ENCODE results near the gene SLC44A5. TPM values are rescaled to one million over a fixed set of nuclear protein-coding genes. Genes with fewer than 3 reads are reported as not detected.
"Not testable (repeated sequence)": the region's sequence is repeated elsewhere in the genome, so short reads cannot be mapped to it uniquely, and the experiment has no call there.

Gene SLC44A5
- total RNA-seq, 1 donor from 2014 or later, result 0.62 TPM

- ATAC-seq (ENCODE audit: poor library complexity); intact Hi-C loops (cut with DNase I); DNase-seq: not testable (repeated sequence)
Measured at GRCh38 chr1:75263616-75264015, 347.3 kb downstream of the SLC44A5 start.

- ATAC-seq (ENCODE audit: poor library complexity); DNase-seq; intact Hi-C loops (cut with DNase I): not testable (repeated sequence)
Measured at GRCh38 chr1:75261946-75262345, 349.0 kb downstream of the SLC44A5 start.

GRCh38 chr1:75258351-75258750 is 352.6 kb downstream of the SLC44A5 start:
- ATAC-seq (ENCODE audit: poor library complexity) (no peak), DNase-seq (no peak)
- intact Hi-C loops (cut with DNase I), result no loop called here

GRCh38 chr1:75257424-75257823 is 353.5 kb downstream of the SLC44A5 start:
- intact Hi-C loops (cut with DNase I), result no loop called here
- no peak for DNase-seq
- ATAC-seq (ENCODE audit: poor library complexity), result no peak

DNA sequence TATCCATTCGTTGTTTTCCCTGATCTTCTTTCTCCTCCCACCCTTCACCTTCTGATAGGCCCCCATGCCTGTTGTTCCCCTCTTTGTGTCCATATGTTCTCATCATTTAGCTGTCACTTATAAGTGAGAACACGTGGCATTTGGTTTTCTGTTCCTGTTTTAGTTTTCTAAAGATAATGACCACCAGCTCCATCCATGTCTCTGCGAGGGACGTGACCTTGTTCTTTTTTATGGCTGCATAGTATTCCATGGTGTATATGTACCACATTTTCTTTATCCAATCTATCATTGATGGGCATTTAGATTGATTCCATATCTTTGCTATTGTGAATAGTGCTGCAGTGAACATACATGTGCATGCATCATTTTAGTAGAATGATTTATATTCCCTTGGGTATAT is 360.8 kb downstream of the SLC44A5 start:
- ATAC-seq (ENCODE audit: poor library complexity); intact Hi-C loops (cut with DNase I); DNase-seq: not testable (repeated sequence)

DNA sequence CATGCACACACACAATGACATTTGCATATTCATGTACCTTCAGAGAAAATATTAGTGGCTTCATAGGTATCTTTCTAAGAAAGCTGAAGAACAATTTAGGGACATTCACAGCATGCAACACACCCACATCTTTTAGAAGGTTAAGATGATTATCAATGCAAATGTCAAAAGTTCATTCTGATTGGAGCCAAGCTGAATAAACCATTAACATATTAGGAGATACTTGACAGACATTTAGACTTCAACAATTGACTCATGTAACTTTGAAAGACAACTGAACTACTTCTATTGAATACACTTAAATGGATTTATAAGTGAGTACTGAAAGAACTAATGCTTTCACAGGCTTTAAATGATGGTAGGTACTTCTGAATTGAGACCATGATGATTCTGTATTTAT is 365.7 kb downstream of the SLC44A5 start:
- no peak for ATAC-seq (ENCODE audit: poor library complexity)
- intact Hi-C loops (cut with DNase I), result no loop called here
- DNase-seq, result no peak

DNA sequence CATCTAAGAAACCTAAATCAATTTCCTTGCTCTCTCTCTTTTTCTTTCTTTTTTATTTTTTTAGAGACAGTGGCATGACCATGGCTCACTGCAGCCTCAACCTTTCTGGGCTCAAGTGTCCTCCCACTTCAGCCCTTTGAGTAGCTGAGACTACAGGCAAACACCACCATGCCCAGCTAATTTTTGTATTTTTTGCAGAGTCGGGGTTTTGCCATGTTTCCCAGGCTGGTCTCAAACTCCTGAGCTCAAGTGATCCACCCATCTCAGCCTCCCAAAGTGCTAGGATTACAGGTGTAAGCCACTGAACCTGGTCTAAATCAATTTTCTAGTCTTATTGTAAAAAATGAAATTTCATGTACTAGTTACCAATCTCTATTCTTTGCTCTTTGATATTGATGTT is 367.8 kb downstream of the SLC44A5 start:
- intact Hi-C loops (cut with DNase I), result no loop called here
- ATAC-seq (ENCODE audit: poor library complexity), result no peak
- DNase-seq, result no peak

DNA sequence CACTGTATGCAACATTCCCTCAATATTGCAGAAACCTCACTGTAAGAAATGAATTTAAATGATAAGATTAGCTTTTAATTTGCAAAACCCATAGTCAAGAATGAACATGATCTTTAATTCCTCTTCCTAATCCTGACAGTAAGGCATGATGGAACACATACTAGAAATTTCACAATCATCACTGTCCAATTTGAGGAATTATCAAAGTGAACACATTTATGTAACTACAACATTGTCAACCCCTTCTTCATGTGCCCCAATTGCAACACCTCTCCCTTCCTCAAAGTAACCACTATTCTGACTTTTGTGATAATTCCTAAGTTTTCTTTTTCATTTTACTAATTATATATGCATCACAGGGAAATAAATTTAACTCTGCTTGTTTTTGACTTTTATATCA is 373.6 kb downstream of the SLC44A5 start:
- intact Hi-C loops (cut with DNase I), result no loop called here

DNA sequence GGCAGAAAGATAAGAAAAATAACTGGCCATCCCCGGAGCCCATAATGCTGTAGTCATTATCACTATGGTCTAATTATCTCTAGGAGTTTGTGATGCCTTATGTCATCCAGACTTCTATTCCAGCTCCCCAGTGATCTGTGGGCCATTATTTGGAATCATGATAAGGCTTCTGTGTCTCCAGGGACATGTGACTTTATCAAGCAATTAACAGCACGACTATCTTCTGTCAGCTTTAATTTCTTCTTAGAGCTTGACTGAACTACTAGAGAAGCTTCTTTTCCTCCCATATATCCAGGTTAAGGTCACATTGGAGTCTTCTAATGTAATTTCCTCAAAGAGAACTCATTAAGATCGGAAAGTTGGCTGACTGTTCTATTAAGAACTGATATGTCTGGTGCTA is 376.4 kb downstream of the SLC44A5 start:
- no peak for DNase-seq
- no peak for ATAC-seq (ENCODE audit: poor library complexity)
- intact Hi-C loops (cut with DNase I), result no loop called here

More for the DNA sequence above, 373.6 kb downstream of the SLC44A5 start:
- DNase-seq, result no peak
- no peak for ATAC-seq (ENCODE audit: poor library complexity)

DNA sequence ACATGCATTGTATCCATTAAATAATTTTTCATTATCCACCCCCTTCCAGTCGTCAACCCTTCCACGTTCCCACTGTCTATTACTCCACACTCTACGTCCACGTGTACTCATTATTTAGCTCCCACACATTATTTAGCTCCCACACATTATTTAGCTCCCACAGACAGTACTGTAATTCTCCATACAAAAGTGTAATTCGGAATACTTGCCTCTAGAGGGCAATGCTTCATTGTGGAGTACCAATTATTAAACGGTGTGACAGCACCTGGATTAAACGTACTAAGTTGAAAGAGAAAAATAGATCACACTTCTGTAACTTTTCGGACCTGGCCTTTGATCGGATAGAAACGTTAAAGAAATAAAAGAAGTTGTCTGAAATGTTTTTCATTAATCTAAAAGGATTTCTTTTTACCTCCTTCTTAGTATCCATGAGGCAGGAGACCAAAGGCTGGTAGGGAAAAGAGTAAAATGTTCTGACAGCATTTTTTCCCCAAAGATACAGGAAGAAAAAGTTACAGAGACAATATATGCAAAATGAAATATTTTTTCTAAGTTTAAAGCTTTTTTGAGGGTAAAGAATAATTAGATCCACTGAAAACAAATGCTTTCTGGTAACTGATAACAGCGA is 377.5 kb downstream of the SLC44A5 start:
- DNase-seq (no peak), ATAC-seq (ENCODE audit: poor library complexity) (no peak)
- intact Hi-C loops (cut with DNase I), result no loop called here

DNA sequence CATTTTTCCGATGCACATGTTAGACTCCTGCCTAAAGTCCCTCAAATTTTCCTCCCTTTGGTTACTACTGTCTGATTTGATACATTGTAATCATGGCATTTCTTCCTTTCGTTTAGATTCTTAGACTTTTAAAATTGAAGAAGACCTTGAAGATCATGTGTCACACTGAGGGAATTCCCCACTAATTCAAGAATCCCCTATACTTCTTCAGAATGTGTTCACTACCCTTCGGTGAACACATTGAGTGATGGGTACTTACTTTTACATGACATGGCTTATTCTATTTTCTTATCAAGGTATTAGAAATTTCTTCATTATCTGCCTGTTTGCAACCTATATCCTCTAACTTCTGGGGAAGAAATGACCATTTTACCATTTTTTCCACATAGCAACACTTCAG is 390.8 kb downstream of the SLC44A5 start:
- DNase-seq (no peak), ATAC-seq (ENCODE audit: poor library complexity) (no peak)
- intact Hi-C loops (cut with DNase I), result no loop called here

GRCh38 chr1:75214017-75214416 is 396.9 kb downstream of the SLC44A5 start:
- intact Hi-C loops (cut with DNase I), result no loop called here
- DNase-seq, result no peak
- ATAC-seq (ENCODE audit: poor library complexity), result no peak

GRCh38 chr1:75211648-75212047 is 399.3 kb downstream of the SLC44A5 start:
- ATAC-seq (ENCODE audit: poor library complexity) (no peak), DNase-seq (no peak)
- intact Hi-C loops (cut with DNase I), result no loop called here

- no peak for ATAC-seq (ENCODE audit: poor library complexity)
- no peak for DNase-seq
- intact Hi-C loops (cut with DNase I), result no loop called here
Measured at GRCh38 chr1:75208862-75209261, 402.1 kb downstream of the SLC44A5 start.

GRCh38 chr1:75203415-75204277 is 407.3 kb downstream of the SLC44A5 start:
- intact Hi-C loops (cut with DNase I), result no loop called here
- no peak for ATAC-seq (ENCODE audit: poor library complexity)
- DNase-seq, result no peak

GRCh38 chr1:75202751-75203150 is 408.2 kb downstream of the SLC44A5 start:
- ATAC-seq (ENCODE audit: poor library complexity) (no peak), DNase-seq (no peak)
- intact Hi-C loops (cut with DNase I), result no loop called here

- ATAC-seq (ENCODE audit: poor library complexity) (no peak), DNase-seq (no peak)
- intact Hi-C loops (cut with DNase I), result loop anchor here (5.0 kb wide), 1 partner anchor 426 kb away; no protein-coding TSS in a partner anchor
Measured at GRCh38 chr1:75198761-75199160, 412.2 kb downstream of the SLC44A5 start.

DNA sequence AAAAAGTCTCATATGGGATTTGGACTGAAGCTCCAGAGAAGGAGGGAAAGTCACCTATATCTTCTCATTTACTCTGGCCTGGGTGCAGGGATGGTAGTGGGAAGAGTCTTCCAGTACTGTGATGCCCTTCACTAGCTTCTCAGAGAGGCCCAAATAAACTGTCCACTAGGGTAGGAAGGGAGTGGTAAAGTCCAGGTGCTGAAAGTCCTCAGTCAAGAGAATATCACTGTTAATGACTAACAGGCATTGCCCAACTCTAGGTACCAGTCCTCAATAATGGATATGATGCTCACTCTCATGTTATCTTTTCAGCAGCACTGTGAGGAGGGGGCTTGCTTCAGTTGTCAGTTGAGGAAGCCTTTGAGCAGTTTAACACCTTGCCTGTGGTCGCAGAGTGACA is 412.8 kb downstream of the SLC44A5 start:
- intact Hi-C loops (cut with DNase I), result loop anchor here (5.0 kb wide), 1 partner anchor 426 kb away; no protein-coding TSS in a partner anchor
- ATAC-seq (ENCODE audit: poor library complexity) (no peak), DNase-seq (no peak)

DNA sequence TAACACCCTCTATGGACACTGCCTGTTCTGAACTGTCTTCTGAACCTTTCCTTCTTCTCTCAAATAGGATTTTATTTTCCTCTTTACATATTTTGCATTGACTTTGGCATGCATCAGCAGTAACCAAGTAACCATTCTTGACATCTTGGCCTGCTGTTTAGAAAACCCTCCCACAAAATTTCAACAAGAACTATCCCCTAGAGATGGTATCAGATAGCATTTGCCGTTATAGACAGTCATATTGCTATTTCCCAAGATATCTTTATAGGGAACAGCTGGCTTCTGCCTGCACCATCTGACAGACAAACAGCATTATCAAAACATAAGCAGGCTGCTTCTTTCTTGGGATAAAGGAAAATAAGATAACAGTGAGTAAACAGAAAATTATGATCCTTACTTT is 422.0 kb downstream of the SLC44A5 start:
- intact Hi-C loops (cut with DNase I), result no loop called here
- DNase-seq, result no peak
- ATAC-seq (ENCODE audit: poor library complexity), result no peak

Data from Right ventricle myocardium superior (tissue), 1 donor.